ENCODE results near the gene RIMKLB. TPM values are rescaled to one million over a fixed set of nuclear protein-coding genes. Genes with fewer than 3 reads are reported as not detected.

Gene RIMKLB
- total and polyA plus RNA-seq, 10 of the 15 experiments (the other 5 are each of a cell fraction or from before 2014, with no cell fraction given) = 0.15 to 0.83 (median 0.46) TPM

GRCh38 chr12:8831116-8831515 lies 133.3 kb downstream of the RIMKLB start (continued):
- TF ChIP-seq RELB (IDR thresholded peaks at IDR 0.05; ENCODE audit: low read depth) = no peak
- TF ChIP-seq ZBTB4 (CRISPR knock-in tag; IDR thresholded peaks at IDR 0.05) = no peak
- TF ChIP-seq EGR1 (IDR thresholded peaks at IDR 0.05; ENCODE audit: borderline replicate concordance in 1 of 2, low read depth in 2 of 2, low read length in 2 of 2) = no peak
- no peak for TF ChIP-seq ZBTB11 (CRISPR knock-in tag; IDR thresholded peaks at IDR 0.05)
- TF ChIP-seq CHD4 (IDR thresholded peaks at IDR 0.05) = no peak
